HG02938 (cell line): Measurements from ENCODE around the gene ACTN1.
"Not testable (repeated sequence)": the region's sequence is repeated elsewhere in the genome, so short reads cannot be mapped to it uniquely, and the experiment has no call there.

Experiments
- ATAC-seq: cut with Tn5 transposase; IDR thresholded peaks from one replicate; pipeline ENCODE4 v1.9.1; 2021; ENCODE audit warnings: mild to moderate bottlenecking, moderate library complexity; ENCODE audit not compliant: unreplicated experiment

ACTN1 gene

DNA sequence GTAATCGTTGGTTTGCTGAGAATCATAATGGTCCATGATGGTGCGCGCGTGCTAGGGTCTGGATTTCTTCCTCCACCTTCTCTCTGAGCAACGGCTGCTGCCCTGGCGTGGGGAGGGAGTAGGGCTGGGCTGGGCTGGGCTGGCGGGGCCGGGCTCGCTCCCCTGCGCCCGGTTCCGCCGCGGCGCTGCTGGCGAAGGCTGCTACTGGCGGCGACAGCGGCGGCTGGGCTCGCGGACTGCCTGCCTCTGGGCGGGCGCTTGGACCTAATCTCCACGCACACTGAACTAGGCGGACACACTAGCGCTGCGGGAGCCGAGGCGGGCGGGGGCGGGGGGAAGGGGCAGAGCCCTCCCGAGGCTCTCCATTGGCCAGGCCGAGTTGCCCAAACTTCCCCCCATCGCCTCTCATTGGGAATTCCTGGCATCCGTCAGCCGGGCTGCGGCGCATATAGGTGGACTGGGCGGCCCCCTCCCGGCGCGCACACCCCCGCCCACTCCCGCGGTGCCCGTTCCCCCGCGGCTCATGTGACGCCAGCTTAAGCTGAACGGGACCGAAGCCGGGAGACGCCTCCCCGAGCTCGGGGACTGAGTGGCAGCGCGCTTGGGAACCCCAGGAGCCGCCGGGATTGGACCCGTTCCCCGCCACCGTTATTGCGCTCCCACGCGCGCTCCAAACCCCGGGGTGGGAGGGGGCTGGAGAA is at the start of gene ACTN1:
Gene ACTN1 (minus strand): TSS at position 282 of the 701 bp plus-strand sequence. CDS start 246 bp downstream, at position 36.
- ATAC-seq: no peak

DNA sequence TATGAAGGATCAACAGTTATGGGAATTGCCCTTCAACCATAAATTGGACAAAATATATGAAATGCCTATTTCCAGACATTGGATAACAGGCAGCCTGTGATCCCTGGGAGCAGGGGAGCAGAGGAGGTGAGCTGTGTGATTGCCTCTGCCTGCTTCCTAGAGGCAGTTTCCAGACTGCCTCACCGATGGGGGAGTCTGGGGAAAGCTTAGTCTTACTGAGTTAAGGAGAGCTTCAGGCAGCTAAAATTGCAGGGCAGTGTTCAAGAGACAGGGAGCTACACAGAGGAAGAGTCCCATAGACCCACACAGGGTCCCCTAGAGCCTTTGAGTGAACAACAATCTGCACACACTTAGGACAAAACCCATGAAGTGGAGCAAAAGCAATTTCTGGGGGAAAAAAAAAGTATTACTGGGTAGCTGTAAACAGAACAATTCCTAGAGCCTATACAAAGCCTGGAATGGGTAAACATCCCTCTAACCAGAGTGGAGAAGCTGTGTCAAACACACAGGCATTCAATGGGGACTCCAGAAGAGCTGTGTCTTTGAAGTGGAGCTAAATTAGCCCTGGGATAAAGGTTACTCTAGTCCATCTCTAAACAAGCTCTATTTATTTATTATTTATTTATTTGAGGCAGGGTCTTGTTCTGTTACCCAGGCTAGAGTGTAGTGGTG is 48.3 kb upstream of the ACTN1 start:
- ATAC-seq: no peak

DNA sequence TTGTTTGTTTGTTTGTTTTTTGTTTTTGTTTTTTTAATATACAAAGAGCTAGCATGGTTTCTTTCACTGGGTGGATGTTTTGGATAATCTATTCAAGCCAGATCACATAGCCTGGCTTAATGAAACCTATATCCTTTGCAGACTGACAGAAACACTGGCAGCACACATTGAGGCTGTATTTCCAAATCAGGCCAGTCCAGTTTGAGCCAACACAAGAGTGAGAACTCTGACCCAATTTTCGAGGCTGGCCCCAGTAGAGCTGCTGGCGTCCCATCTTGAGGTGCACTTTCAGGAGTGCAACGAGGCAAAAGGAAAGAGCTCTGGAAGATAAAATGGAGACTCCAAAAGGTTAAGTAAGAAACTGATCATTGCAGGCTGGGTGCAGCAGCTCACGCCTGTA is 43.9 kb upstream of the ACTN1 start:
- ATAC-seq: no peak

DNA sequence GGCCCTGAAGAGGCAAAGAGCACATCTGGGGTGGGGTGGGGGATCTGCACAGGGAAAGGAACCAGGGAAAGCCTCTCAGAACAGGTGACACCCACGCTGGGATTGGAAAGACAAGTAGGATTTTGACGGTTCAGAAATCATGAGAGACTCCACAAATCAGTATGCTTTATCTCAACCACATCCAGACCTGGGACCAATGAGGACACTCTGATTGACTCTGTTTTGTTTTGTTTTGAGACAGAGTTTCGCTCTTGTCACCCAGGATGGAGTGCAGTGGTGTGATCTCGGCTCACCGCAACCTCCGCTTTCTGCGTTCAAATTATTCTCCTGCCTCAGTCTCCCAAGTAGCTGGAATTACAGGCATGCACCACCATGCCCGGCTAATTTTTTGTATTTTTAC is 43.0 kb upstream of the ACTN1 start:
- ATAC-seq: not testable (repeated sequence)

DNA sequence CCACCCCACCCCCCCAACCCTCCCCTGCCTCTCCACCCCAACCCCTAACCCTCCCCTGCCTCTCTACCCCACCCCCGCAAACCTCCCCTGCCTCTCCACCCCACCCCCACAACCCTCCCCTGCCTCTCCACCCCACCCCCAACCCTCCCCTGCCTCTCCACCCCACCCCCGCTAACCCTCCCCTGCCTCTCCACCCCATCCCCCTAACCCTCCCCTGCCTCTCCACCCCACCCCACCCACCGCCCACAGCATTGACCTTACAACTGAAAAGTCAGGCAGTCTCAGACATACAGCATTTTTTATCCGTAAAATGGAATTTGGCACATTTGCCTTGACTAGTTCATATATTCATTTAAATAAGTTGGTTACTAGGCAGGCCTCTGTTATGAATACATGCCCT is 38.6 kb upstream of the ACTN1 start:
- no peak for ATAC-seq

DNA sequence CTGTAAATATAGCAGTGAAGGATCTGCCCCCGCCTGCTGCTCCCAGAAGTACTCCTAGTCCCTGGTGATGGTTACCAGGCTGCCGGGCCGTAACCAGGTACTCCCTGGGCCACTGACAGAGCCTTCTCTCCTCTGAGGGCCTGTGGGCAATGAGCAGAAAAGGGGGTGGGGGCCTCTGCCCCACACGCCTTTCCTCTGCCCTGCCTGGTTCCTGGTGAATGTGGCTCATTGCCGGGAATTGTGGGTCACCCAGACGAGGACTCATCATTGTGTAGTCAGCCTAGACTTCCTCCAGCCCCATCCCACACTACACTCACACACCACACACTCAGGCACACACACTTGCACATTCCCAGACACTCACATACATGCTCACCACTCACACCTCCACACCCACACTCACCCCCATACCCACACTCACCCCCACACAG is 35.7 kb upstream of the ACTN1 start:
- ATAC-seq: no peak

DNA sequence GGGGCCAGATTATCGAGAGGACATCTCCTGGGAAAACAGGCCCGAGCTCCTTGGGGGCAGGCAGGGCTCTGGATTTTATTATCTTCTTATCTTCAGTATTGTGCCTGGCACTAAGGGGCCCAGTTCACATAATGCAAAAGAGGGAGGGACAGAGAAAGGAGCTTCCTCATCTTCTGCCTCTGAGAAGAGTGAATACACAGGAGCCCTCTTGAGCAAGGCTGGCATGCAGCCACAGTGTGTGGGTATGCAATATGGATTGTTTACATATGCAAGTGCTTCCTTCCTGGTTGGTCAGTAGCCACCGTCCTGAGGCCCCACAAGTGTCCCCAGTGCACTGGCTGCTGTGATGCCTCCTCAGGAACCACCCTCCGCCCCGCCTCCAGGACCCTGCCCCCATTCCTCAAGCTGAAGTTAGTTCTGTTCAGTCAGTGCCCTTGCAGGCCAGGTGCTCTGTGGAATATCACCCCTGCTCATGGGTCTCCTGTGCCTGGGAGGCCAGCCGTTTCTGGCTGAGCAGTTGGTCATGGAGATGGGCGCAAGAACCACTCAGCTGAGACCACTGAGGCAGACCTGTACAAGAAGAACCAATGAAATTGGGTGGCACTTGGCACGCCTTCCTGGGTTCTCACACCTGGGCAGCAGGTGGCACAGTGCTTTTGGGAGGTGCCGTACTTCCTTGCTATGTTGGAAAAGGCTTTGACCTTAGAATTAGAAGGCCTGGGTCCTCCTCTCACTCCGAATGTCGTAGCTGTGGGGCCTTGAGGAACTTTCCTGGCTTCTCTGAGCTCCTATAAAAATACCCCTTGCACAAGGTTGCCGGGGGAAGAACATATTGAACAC is 35.1 kb upstream of the ACTN1 start:
- ATAC-seq: no peak

DNA sequence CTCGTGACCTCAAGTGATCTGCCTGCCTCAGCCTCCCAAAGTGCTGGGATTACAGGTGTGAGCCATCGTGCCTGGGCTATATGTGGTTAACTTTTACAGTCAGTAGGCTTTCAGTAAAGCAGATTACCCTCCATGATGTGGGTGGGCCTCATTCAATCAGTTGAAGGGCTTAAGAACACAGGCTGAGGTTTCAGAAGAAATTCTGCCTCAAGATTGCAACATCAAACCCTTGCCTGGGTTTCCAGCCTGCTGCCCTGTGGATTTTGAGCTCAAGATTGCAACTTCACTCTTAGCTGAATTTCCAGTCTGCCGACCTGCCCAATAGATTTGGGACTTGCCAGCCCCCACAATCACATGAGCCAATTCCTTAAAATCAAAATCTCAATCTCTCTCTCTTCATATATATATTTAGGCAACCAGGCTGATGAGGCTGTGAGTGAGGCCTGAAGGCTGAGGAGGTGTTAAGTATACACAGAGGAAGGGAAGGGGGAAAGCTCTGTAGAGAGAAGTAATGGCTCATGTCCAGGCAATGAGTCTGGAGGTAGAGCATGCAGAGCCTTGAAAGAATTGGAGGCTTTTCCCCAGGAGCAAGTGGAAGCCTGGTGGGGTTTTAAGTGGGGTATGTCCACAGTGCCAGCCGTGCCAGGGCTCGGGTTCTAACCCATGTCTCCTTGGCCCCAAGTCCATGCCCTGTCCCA is 33.3 kb upstream of the ACTN1 start:
- no peak for ATAC-seq

DNA sequence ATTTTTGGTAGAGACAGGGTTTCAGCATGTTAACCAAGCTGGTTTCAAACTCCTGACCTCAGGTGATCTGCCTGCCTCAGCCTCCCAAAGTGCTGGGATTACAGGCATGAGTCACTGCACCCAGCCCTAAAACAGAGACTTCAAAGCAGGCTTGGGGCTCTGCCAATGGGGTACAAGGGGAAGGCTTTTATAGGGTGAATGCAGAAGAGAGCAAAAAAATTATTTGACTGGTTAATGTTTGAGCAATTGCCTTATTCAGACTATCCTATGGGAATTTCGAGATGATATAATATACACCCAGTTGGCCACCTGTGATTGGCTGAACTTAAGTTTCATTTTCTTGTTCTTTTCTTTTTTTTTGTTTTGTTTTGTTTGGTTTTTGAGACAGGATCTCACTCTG is 31.5 kb upstream of the ACTN1 start:
- ATAC-seq: no peak

DNA sequence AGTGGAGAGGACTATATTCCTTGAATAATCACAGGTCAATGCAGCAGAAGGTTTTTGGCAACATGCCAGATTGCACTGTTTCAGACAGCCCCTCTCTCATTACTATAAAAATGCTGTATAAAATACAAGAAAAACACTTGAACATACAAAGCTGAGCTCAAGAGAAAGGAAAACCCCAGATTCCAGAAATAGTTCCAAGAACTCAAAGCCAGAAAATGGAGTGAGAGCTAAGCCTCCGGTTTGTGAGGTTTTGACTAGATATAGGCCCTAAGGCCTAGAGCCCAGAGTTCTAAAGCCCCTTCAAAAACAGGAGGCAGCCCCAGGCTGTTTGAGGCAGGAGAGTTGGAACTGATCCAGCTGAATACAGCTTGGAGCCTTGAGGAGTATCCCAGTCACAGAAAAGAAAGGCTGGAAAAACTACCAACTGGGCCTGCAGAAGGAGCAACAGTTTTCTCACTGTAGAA is 29.4 kb upstream of the ACTN1 start:
- no peak for ATAC-seq

DNA sequence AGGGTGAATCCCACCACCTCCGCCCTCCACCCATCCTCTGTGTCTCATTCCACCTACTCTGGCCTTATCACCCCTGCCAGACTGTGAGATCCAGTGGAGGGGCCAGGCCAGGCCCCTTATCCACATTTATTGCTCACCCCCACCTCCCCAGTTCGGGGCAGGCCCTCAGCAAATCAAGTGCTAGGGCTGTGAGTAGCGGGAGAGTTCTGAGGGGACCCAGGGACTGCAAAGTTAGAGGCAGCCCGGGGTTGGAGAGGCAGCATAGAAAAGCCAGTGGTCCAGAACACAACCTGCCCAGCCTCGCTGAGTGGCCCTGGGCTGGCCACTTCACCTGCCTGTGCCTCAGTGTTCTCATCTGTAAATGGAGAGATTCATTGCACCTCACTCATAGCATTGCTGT is 27.2 kb upstream of the ACTN1 start:
- no peak for ATAC-seq

DNA sequence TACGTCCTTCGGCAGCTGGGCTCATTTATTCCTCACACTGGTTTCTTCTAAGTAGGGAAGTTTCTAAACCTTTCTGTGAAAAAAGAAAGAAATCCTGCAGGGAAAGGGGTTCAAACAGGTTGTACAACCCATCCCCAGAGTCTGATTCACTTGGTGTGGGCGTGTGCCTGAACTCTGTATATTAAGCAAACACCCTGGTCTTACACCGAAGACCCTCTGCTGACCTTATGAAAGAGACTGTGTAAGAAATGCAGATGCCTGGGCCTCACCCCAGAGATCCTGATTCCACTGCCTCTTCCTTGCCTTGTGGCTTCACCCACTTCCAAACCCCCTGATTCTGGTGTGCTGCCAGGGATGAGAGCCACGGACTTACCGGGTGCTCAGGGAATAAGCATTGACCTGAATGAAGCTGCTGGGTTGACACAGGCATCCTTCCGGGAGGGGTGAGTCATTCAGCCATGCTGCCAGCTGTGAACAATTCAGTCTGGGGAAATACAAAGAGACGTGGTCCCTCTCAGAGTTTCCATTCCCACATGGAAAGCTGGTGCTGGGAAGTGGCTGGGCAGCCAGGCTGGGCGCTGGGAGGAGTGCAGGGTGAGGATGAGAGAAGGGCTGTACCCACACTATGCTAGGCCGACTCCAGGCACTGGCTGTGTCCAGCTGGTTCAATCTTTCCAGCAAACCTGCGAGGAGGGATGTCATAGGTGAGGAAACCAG is 26.5 kb upstream of the ACTN1 start:
- no peak for ATAC-seq

DNA sequence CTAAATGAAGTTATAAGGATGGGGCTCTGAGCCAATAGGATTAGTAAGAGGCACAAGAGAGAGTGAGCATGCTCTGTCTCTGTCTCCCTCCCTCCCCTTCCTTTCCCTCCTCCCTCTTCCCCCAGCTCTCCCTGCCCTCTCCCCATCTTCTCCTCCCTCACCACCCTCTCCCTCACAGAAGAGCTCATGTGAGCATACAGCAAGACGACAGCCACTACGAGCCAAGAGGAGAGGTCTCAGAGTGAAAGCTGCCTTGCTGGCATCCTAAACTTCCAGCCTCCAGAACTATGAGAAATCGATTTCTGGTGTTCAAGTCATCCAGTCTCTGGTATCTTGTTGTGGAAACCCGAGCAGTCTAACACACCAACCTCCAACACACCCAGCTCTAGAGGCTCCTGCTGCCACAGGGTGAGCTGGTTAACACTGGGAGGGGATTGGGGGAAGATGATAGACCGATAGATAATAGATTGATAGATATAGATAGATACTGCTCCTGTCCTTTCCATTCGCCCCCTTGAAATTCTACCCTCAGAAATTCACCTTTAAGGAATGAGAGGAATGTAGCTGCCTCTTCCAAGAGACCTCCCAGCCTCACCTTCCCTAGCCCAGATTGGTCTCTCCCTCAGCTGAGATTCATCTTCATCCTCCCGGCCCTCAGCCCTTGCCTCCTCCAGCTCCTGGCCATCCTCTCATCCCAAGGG is 25.8 kb upstream of the ACTN1 start:
- ATAC-seq: no peak

DNA sequence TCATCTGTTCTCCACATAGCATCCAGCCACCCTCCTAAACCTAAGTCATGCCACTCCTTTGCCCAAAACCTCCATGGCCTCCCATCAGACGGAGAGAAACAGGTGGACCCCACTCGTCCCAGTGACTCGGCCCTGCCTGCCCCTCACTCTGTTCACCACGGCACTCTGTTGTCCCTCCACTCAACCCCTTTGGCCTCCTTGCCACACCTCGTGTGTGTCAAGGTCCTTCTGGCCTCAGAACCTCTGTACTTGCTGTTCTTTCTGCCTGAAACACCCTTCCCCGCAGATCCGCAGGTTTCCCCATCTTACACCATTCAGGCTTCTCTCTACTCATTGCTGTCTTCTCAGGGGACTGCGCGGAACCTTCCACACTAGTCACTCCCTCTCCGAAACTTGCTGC is 24.5 kb upstream of the ACTN1 start:
- no peak for ATAC-seq

DNA sequence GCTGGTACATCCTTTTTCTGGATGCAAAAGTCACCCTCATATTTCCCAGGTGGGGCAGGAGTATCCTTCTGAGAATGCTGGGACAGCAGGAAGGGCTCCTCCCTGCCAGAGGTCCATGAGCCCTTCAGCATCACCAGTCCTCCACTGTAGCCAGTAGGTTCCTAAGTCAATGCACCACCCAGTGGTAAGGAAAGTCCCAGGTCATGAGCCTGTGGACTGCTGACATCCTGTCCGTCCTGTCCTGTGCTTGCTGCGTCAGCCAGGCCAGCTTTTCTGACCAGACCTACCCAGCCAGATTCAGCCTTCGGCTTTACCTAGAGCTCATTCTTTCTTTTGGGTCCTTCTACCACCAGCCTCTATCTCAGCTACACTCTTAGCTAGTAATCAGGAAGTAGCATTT is 23.0 kb upstream of the ACTN1 start:
- no peak for ATAC-seq

DNA sequence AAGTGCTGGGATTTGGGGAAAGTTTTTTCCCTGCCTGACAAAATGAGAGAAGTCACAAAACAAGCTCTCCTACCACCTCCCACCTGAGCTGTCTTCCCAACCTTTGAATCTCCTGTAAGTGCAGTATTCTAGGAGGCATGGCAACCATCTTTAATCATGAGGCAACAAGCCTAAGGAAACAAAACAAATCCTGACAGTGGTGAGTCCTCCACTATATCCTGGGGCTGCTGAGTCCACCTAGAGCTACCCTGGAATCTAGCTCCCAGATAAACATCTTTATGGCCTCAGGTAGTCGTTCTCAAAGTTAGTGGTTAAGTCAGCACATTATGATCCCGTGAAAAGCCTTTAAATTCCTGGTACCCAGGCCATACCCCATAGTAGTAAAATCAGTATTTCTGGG is 22.3 kb upstream of the ACTN1 start:
- ATAC-seq: no peak

DNA sequence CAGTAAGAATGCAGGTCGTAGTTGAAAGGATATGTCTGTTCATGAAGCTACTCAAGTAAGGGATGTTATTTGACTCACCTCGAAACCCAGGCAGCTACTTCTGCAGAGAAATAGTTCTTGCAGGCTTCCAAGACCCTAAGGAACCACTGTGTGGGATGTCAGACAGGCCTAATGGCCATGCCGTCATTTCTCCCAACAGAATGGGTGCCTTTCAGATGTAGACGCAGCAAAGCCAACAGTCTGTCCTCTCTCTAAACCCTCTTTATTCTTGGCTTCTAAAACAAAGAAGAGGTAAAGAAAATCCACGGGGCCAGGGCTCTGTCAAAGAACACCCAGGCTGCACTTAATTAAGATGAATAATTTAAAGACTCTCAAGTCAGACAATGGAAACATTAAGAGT is 19.0 kb upstream of the ACTN1 start:
- no peak for ATAC-seq

DNA sequence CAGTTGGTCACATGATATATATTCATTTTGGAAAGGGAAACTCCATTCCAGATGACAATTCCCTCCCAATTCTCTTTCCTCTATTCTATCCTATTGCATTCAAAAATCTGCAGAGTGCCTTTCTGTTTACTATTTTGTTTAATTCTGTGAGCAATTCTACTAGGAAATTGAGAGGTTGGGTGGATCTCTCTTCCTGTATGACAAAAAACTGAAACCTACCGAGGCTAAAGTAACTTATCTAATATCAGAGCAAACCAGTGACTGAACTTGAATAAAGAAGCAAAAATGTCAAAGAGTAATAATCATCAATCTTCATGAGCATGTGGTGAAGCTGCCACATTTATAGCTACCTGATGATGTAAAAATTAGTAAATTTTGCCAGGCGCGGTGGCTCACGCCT is 16.6 kb upstream of the ACTN1 start:
- ATAC-seq: no peak

DNA sequence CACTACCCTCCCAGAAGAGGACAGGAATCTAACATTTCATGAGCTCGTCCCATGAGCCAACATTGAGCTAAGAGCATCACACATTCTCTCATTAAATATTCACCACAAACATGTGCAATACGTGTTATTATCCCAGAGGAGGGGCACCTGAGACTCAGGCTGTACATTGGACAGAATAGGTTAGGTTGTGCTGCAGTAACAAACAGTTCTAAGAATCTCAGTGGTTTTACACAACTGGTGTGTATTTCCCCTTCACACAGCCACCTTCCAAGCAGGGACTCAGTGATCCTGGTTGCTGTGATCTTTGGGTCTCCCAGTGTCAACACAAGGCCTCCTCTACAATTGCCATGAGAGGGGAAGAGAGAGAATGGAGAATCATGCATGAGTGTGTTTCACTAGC is 15.0 kb upstream of the ACTN1 start:
- ATAC-seq: no peak

DNA sequence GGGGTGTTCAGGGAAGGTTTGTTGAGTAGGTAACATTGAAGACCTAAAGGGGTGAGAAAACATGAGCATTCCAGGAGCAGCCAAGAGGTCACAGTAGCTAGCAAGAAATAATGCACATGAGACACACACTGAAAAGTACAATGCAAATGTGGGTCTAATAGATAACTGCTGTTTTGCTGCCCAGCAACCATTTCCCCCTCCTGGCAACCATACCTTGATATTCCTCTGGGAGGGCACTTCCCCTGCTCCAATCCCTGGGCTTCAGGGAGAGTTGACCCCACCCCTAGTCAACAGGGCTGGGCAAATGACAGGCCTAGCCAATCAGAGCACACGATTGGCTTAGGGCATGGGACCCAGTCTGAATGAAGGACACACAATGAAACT is 8.5 kb upstream of the ACTN1 start:
- ATAC-seq: no peak
